Measurements from ENCODE around the gene HAVCR1. TPM values are rescaled to one million over a fixed set of nuclear protein-coding genes. Genes with fewer than 3 reads are reported as not detected.
A peak's percentile ranks its signal among the peaks of the same experiment; 100 is the strongest.
"Not testable (repeated sequence)": the region's sequence is repeated elsewhere in the genome, so short reads cannot be mapped to it uniquely, and the experiment has no call there.

The HAVCR1 gene
- total RNA-seq, 1 donor from 2014 or later = 0.20 TPM

GRCh38 chr5:157029457-157029856, 29.5 kb downstream of the HAVCR1 start:
- TF ChIP-seq CTCF (IDR thresholded peaks at IDR 0.05; ENCODE audit: unreplicated experiment) = no peak
- Mint-ChIP-seq H3K27ac (no peak overlapping the region), H3K36me3 (no peaks in the 10 kb centered on the region), H3K27me3 (ENCODE audit: low read depth) (no peaks in the 10 kb centered on the region), H3K4me1 (peaks cover 9% of the 10 kb centered on the region), H3K4me3 (no peak overlapping the region), H3K9me3 (no peaks in the 10 kb centered on the region)
- no peak for DNase-seq (ENCODE audit: low spot score in 2 of 2, unreplicated experiment in 2 of 2)

GRCh38 chr5:157027663-157028062, 31.3 kb downstream of the HAVCR1 start:
- not testable (repeated sequence) for H3K4me3 Mint-ChIP-seq; H3K4me1 Mint-ChIP-seq; H3K27ac Mint-ChIP-seq; H3K27me3 Mint-ChIP-seq (ENCODE audit: low read depth); DNase-seq (ENCODE audit: low spot score in 2 of 2, unreplicated experiment in 2 of 2); H3K9me3 Mint-ChIP-seq; H3K36me3 Mint-ChIP-seq

GRCh38 chr5:157026789-157027424, 32.0 kb downstream of the HAVCR1 start:
- no peaks in the 10 kb centered on the region for H3K9me3 Mint-ChIP-seq
- no peak for DNase-seq (ENCODE audit: low spot score in 2 of 2, unreplicated experiment in 2 of 2)
- H3K4me3 Mint-ChIP-seq = no peak overlapping the region
- no peaks in the 10 kb centered on the region for H3K4me1 Mint-ChIP-seq
- H3K36me3 Mint-ChIP-seq = no peaks in the 10 kb centered on the region
- H3K27me3 Mint-ChIP-seq (ENCODE audit: low read depth) = no peaks in the 10 kb centered on the region
- H3K27ac Mint-ChIP-seq = no peak overlapping the region
- TF ChIP-seq CTCF (IDR thresholded peaks at IDR 0.05; ENCODE audit: unreplicated experiment) = peak; percentile 24

GRCh38 chr5:157025093-157025698, 33.7 kb downstream of the HAVCR1 start:
- no peak for TF ChIP-seq CTCF (IDR thresholded peaks at IDR 0.05; ENCODE audit: unreplicated experiment)
- no peaks in the 10 kb centered on the region for H3K9me3 Mint-ChIP-seq
- no peaks in the 10 kb centered on the region for H3K4me1 Mint-ChIP-seq
- H3K36me3 Mint-ChIP-seq = no peaks in the 10 kb centered on the region
- DNase-seq (ENCODE audit: low spot score in 2 of 2, unreplicated experiment in 2 of 2) = no peak
- H3K27ac Mint-ChIP-seq = no peak overlapping the region
- no peak overlapping the region for H3K4me3 Mint-ChIP-seq
- H3K27me3 Mint-ChIP-seq (ENCODE audit: low read depth) = no peaks in the 10 kb centered on the region

GRCh38 chr5:157024208-157024959, 34.5 kb downstream of the HAVCR1 start:
- TF ChIP-seq CTCF (IDR thresholded peaks at IDR 0.05; ENCODE audit: unreplicated experiment) = no peak
- no peaks in the 10 kb centered on the region for H3K27me3 Mint-ChIP-seq (ENCODE audit: low read depth)
- no peak overlapping the region for H3K4me3 Mint-ChIP-seq
- H3K4me1 Mint-ChIP-seq = no peaks in the 10 kb centered on the region
- H3K27ac Mint-ChIP-seq = no peak overlapping the region
- no peaks in the 10 kb centered on the region for H3K36me3 Mint-ChIP-seq
- no peak for DNase-seq (ENCODE audit: low spot score in 2 of 2, unreplicated experiment in 2 of 2)
- no peaks in the 10 kb centered on the region for H3K9me3 Mint-ChIP-seq

- H3K27ac Mint-ChIP-seq = no peak overlapping the region
Measured at GRCh38 chr5:157022024-157022423, 36.9 kb downstream of the HAVCR1 start.

More at GRCh38 chr5:157022024-157022423, 36.9 kb downstream of the HAVCR1 start:
- Mint-ChIP-seq H3K9me3 (peaks cover 6% of the 10 kb centered on the region), H3K36me3 (no peaks in the 10 kb centered on the region), H3K4me1 (no peaks in the 10 kb centered on the region), H3K4me3 (no peak overlapping the region), H3K27me3 (ENCODE audit: low read depth) (no peaks in the 10 kb centered on the region)
- no peak for DNase-seq (ENCODE audit: low spot score in 2 of 2, unreplicated experiment in 2 of 2)
- TF ChIP-seq CTCF (IDR thresholded peaks at IDR 0.05; ENCODE audit: unreplicated experiment) = no peak

Measured in mesothelial cell of epicardium (in vitro differentiated cells).